GM19467 (cell line): Measurements from ENCODE around the gene CSK.

Source experiments
- ATAC-seq: cut with Tn5 transposase; IDR thresholded peaks from one replicate; pipeline ENCODE4 v1.9.1; 2021; ENCODE audit warnings: mild to moderate bottlenecking, moderate library complexity; ENCODE audit not compliant: unreplicated experiment

Gene CSK

GRCh38 chr15:74799856-74800558 is 18.1 kb downstream of the CSK start:
- peak; percentile 66 for ATAC-seq

GRCh38 chr15:74800559-74801094 is 18.7 kb downstream of the CSK start:
- no peak for ATAC-seq

GRCh38 chr15:74801311-74801997 is 19.6 kb downstream of the CSK start:
- ATAC-seq, result no peak

GRCh38 chr15:74802290-74802689 is 20.4 kb downstream of the CSK start:
- ATAC-seq, result no peak

GRCh38 chr15:74802862-74803447 is 21.1 kb downstream of the CSK start:
- ATAC-seq, result no peak

- ATAC-seq, result no peak
These were observed 23.1 kb downstream of the CSK start for GRCh38 chr15:74804935-74805334.

- ATAC-seq, result no peak
These were observed 25.4 kb downstream of the CSK start for GRCh38 chr15:74807282-74807681.

- ATAC-seq, result no peak
These were observed 26.4 kb downstream of the CSK start for GRCh38 chr15:74808078-74808839.

- ATAC-seq, result no peak
These were observed 27.0 kb downstream of the CSK start for GRCh38 chr15:74808840-74809229.

- ATAC-seq, result no peak
These were observed 27.4 kb downstream of the CSK start for GRCh38 chr15:74809242-74809641.

- ATAC-seq, result no peak
These were observed 28.1 kb downstream of the CSK start for GRCh38 chr15:74809956-74810355.

GRCh38 chr15:74812533-74812932 is 30.7 kb downstream of the CSK start, which contains the start of gene LMAN1L:
Gene LMAN1L (plus strand): TSS chr15:74812835. CDS start chr15:74812855, 20 bp downstream.
- no peak for ATAC-seq

- ATAC-seq, result no peak
These were observed 33.4 kb downstream of the CSK start for GRCh38 chr15:74815121-74815934.

GRCh38 chr15:74815961-74816360 is 34.1 kb downstream of the CSK start:
- ATAC-seq, result no peak

GRCh38 chr15:74816624-74817369 is 34.9 kb downstream of the CSK start:
- no peak for ATAC-seq

GRCh38 chr15:74817370-74817737 is 35.5 kb downstream of the CSK start:
- no peak for ATAC-seq

GRCh38 chr15:74820056-74820455 is 38.2 kb downstream of the CSK start:
- no peak for ATAC-seq

GRCh38 chr15:74821091-74821789 is 39.4 kb downstream of the CSK start:
- ATAC-seq, result peak; percentile 58

GRCh38 chr15:74821790-74822158 is 39.9 kb downstream of the CSK start:
- no peak for ATAC-seq
